ENCODE results near the gene CCDC116. TPM values are rescaled to one million over a fixed set of nuclear protein-coding genes. Genes with fewer than 3 reads are reported as not detected.

CCDC116 gene
- total RNA-seq, 1 donor from 2014 or later: not detected

DNA sequence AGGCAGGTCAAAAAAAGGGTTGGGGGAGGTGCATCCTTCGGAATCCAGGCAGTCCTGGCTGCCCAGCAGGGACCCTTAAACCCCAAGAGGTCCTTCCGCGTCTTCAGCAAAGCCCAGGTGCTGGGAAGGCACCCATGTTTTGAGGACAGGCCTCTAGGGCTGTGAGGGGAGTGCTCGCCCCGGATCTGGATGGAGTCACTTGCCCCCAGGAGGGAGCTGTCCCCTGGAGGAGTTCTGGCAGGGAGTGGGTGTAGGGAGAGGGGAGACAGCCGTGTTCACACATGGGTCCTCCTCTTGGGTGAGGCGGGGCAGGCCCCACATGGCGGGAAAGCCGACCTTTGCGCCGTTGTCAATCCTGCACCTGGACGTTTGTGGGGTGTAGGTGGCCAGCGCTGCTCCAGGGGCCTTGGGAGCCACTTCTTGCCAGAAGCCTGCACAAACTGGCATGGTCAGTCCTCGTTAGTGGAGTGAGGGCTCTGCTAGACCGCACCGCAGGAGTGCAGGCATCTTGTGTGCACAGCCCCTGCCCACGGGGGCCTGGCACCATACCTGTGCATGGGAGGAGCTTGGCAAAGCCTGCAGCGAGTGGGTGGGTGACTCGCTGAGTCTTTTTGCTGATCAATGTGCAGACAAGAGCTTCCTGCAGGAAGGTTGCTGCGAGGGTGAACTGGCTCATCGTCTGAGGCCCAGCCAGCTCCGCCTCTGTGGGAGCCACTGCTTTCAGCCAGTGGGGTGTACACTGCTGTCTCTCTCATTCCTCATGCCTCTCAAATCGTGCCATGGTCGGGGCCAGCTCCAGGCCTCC is 49.2 kb downstream of the CCDC116 start:
- H3K27ac ChIP-seq: no peak overlapping the region
- intact Hi-C loops (cut with DNase I): no loop called here
- H3K9me3 ChIP-seq: no peaks in the 10 kb centered on the region
- H3K4me3 ChIP-seq: no peak overlapping the region
- no peak for DNase-seq (ENCODE audit: extremely low spot score in 2 of 2)
- H3K36me3 ChIP-seq: peaks cover 0 to 54% of the 10 kb centered on the region in 2 donors
- no peaks in the 10 kb centered on the region for H3K4me1 ChIP-seq
- TF ChIP-seq, protein P1, sequence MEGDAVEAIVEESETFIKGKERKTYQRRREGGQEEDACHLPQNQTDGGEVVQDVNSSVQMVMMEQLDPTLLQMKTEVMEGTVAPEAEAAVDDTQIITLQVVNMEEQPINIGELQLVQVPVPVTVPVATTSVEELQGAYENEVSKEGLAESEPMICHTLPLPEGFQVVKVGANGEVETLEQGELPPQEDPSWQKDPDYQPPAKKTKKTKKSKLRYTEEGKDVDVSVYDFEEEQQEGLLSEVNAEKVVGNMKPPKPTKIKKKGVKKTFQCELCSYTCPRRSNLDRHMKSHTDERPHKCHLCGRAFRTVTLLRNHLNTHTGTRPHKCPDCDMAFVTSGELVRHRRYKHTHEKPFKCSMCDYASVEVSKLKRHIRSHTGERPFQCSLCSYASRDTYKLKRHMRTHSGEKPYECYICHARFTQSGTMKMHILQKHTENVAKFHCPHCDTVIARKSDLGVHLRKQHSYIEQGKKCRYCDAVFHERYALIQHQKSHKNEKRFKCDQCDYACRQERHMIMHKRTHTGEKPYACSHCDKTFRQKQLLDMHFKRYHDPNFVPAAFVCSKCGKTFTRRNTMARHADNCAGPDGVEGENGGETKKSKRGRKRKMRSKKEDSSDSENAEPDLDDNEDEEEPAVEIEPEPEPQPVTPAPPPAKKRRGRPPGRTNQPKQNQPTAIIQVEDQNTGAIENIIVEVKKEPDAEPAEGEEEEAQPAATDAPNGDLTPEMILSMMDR (IDR thresholded peaks at IDR 0.05): no peak
- TF ChIP-seq POLR2AphosphoS5 (IDR thresholded peaks at IDR 0.05; ENCODE audit: insufficient read depth in 1 of 2, low read depth in 1 of 2) (no peak), POLR2A (IDR thresholded peaks at IDR 0.05) (no peak)
- no peaks in the 10 kb centered on the region for H3K27me3 ChIP-seq

DNA sequence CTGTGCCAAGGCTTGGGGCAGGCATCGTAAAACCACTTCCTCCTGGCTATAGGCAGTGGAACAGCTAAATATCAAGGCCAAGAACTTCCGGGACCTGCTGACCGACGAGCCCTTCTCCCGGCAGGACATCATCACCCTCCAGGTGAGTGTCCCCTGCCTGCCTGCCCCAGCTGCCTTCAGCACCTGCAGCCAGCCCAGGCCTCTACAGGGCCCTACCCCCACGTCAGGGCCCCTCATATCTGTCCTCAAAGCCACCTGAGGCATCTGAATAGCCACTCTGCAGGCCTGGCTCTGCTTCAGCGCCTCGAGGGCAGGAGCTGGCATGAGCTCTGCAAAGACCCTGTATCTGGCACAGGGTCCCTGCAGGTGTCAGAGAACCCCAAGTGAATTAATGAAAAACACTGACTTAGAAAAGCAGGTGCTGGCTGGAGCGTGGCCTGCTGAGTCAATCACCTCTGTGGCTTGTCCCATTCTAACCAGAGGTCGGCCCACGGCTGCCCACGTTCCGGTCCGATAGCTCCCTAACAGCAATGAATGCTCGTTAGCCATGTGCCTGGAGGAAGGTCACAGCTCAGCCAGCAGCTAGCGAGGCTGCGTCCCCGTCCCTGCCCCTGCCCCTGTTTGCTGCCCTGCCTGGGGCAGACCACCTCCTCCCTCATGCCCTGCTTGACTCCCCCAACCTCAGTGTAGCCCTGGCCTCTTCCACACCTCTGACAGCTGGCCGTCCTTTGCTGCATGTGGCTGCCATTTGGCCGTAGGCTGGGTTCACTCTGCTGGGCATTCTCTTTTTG is 50.0 kb downstream of the CCDC116 start:
- intact Hi-C loops (cut with DNase I): no loop called here
- Histone ChIP-seq H3K36me3 (peaks cover 0 to 59% of the 10 kb centered on the region in 2 donors), H3K9me3 (no peaks in the 10 kb centered on the region), H3K27ac (no peak overlapping the region), H3K4me1 (no peaks in the 10 kb centered on the region), H3K27me3 (no peaks in the 10 kb centered on the region), H3K4me3 (no peak overlapping the region)
- DNase-seq (ENCODE audit: extremely low spot score in 2 of 2): no peak
- TF ChIP-seq POLR2AphosphoS5 (IDR thresholded peaks at IDR 0.05; ENCODE audit: insufficient read depth in 1 of 2, low read depth in 1 of 2) (no peak), POLR2A (IDR thresholded peaks at IDR 0.05) (no peak)
- TF ChIP-seq, protein P1 (IDR thresholded peaks at IDR 0.05): no peak

- DNase-seq (ENCODE audit: extremely low spot score in 2 of 2): no peak
- Histone ChIP-seq H3K4me3 (no peak overlapping the region), H3K4me1 (no peaks in the 10 kb centered on the region), H3K27ac (no peak overlapping the region), H3K9me3 (no peaks in the 10 kb centered on the region), H3K36me3 (peaks cover 0 to 50% of the 10 kb centered on the region in 2 donors), H3K27me3 (no peaks in the 10 kb centered on the region)
- TF ChIP-seq POLR2AphosphoS5 (IDR thresholded peaks at IDR 0.05; ENCODE audit: insufficient read depth in 1 of 2, low read depth in 1 of 2): no peak
- TF ChIP-seq POLR2A (IDR thresholded peaks at IDR 0.05): no peak
- TF ChIP-seq, protein P1 (IDR thresholded peaks at IDR 0.05): no peak
- intact Hi-C loops (cut with DNase I): no loop called here
Observed at GRCh38 chr22:21683401-21683811, 50.8 kb downstream of the CCDC116 start.

- H3K36me3 ChIP-seq: peaks cover 0 to 58% of the 10 kb centered on the region in 2 donors
- intact Hi-C loops (cut with DNase I): no loop called here
- no peaks in the 10 kb centered on the region for H3K9me3 ChIP-seq
- no peak for DNase-seq (ENCODE audit: extremely low spot score in 2 of 2)
- no peak overlapping the region for H3K4me3 ChIP-seq
- H3K4me1 ChIP-seq: no peaks in the 10 kb centered on the region
- no peaks in the 10 kb centered on the region for H3K27me3 ChIP-seq
- TF ChIP-seq, protein P1 (IDR thresholded peaks at IDR 0.05): no peak
- TF ChIP-seq POLR2AphosphoS5 (IDR thresholded peaks at IDR 0.05; ENCODE audit: insufficient read depth in 1 of 2, low read depth in 1 of 2) (no peak), POLR2A (IDR thresholded peaks at IDR 0.05) (no peak)
- no peak overlapping the region for H3K27ac ChIP-seq
Observed at GRCh38 chr22:21684492-21685163, 52.1 kb downstream of the CCDC116 start.

All from vagina (tissue), 2 donors.